Spleen (tissue), 11 donors: ENCODE results near the gene PLK1. TPM values are rescaled to one million over a fixed set of nuclear protein-coding genes. Genes with fewer than 3 reads are reported as not detected.

Experiments
- DNase-seq: peaks from one replicate; pipeline ENCODE4 v3.0.0-alpha.2; 2020
- H3K27ac ChIP-seq, 8 donors: fragments of 200-600 bp; sonication (generic) in 7 of 8; 1 replicate in 4 of 8; 2 replicates in 4 of 8; pipeline versions ENCODE4 v1.5.0 to v1.8.0; 2016 to 2021; ENCODE audit warnings: inconsistent platforms in 4 of 8, mild to moderate bottlenecking in 4 of 8, moderate library complexity in 1 of 8
- H3K27me3 ChIP-seq, 7 donors: fragments of 200-600 bp; sonication (generic) in 6 of 7; replicated peaks in 1 of 7; 1 replicate in 4 of 7; 2 replicates in 3 of 7; pipeline versions ENCODE4 v1.5.0 to v1.8.0; 2016 to 2021; ENCODE audit warnings: inconsistent platforms in 3 of 7, mild to moderate bottlenecking in 1 of 7
- H3K36me3 ChIP-seq, 6 donors: fragments of 200-600 bp; sonication (generic) in 5 of 6; 1 replicate in 4 of 6; 2 replicates in 2 of 6; pipeline versions ENCODE4 v1.5.0 to v1.8.0; 2016 to 2021; ENCODE audit warnings: inconsistent platforms in 2 of 6
- H3K4me1 ChIP-seq, 6 donors: fragments of 200-600 bp; sonication (generic) in 5 of 6; 1 replicate in 3 of 6; 2 replicates in 3 of 6; pipeline versions ENCODE4 v1.5.0 to v1.8.0; 2016 to 2021; ENCODE audit warnings: inconsistent platforms in 3 of 6
- H3K4me3 ChIP-seq, 8 donors: fragments of 200-600 bp; sonication (generic) in 7 of 8; 1 replicate in 4 of 8; 2 replicates in 4 of 8; pipeline versions ENCODE4 v1.5.0 to v1.8.0; 2016 to 2021; ENCODE audit warnings: inconsistent platforms in 4 of 8, mild to moderate bottlenecking in 4 of 8, moderate library complexity in 2 of 8
- H3K9me3 ChIP-seq, 8 donors: fragments of 200-600 bp; sonication (generic) in 7 of 8; 1 replicate in 4 of 8; 2 replicates in 4 of 8; pipeline versions ENCODE4 v1.5.0 to v1.8.0; 2016 to 2021; ENCODE audit warnings: inconsistent platforms in 4 of 8
- POLR2A ChIP-seq, 3 donors: fragments of 450-650 bp; IDR thresholded peaks; one replicate each; pipeline ENCODE4 v1.5.1; 2017; ENCODE audit warnings: antibody characterized with exemption in 3 of 3, mild to moderate bottlenecking in 1 of 3
- POLR2AphosphoS5 ChIP-seq, 3 donors: sonication (generic); formaldehyde crosslinking; IDR thresholded peaks; one replicate each; pipeline ENCODE4 v1.5.1; 2017; ENCODE audit warnings: antibody characterized with exemption in 3 of 3
- WGBS, 5 donors: extraction: QIAGEN DNeasy Blood & Tissue Kit in 3 of 5; methylation state at CpG; one replicate each; pipeline versions ENCODE4 v1.1.5 to v1.1.7; 2013 to 2018; 5-methylcytosine and 5-hydroxymethylcytosine counted together
- intact Hi-C: fragments of 100-400 bp; cut with DNase I; formaldehyde crosslinking; loops from one replicate; pipeline ENCODE4 v1.15.0; 2023; ENCODE audit warnings: low total_unique reads
- polyA plus RNA-seq, 3 donors: library from polyadenylated mRNA; stranded (reverse); fragments of 200-250 nt; gene quantifications; one replicate each; pipeline ENCODE4 v1.2.1, GENCODE V29; 2013
- total RNA-seq, 7 donors: library from RNA; depleted of rRNA in 3 of 7; stranded (reverse); fragments of >200 nt in 3 of 7; fragmentation: NEBNext Ultra II Directional in 4 of 7; extraction: Animal tissue kit (Norgen Biotek cat#: 25700) in 4 of 7; gene quantifications; one replicate each; pipeline versions ENCODE4 v1.1.0 to v1.2.1, GENCODE V29; 2016 to 2021
- TF ChIP-seq, protein P1 (sequence below), 11 experiments: fragments of 200-600 bp in 7 of 11; fragments of 450-650 bp in 4 of 11; sonication (generic) in 4 of 11; IDR thresholded peaks in 8 of 11; conservative IDR thresholded peaks in 3 of 11; 1 replicate in 7 of 11; 2 replicates in 4 of 11; pipeline versions ENCODE4 v1.4.0 to v1.8.0; 2016 to 2021; ENCODE audit warnings: antibody characterized with exemption in 11 of 11, inconsistent platforms in 4 of 11, mild to moderate bottlenecking in 1 of 11
- donor health status: healthy with polysubstance abuse.
- donor health status: DM: no; HTN: no; CAD: no; lungs with moderate emphysema.
- donor health status: DM: no; HTN: no; CAD: no.
- donor health status: Bipolar disorder and iron deficiency.
- donor health status: healthy.
- donor health status: DM: no; HTN: no; CAD: no.
- donor health status: DM: yes; HTN: yes; CAD: no.

Gene PLK1
- total and polyA plus RNA-seq, 10 donors, result 2.0 to 19.4 (median 7.2) TPM

DNA sequence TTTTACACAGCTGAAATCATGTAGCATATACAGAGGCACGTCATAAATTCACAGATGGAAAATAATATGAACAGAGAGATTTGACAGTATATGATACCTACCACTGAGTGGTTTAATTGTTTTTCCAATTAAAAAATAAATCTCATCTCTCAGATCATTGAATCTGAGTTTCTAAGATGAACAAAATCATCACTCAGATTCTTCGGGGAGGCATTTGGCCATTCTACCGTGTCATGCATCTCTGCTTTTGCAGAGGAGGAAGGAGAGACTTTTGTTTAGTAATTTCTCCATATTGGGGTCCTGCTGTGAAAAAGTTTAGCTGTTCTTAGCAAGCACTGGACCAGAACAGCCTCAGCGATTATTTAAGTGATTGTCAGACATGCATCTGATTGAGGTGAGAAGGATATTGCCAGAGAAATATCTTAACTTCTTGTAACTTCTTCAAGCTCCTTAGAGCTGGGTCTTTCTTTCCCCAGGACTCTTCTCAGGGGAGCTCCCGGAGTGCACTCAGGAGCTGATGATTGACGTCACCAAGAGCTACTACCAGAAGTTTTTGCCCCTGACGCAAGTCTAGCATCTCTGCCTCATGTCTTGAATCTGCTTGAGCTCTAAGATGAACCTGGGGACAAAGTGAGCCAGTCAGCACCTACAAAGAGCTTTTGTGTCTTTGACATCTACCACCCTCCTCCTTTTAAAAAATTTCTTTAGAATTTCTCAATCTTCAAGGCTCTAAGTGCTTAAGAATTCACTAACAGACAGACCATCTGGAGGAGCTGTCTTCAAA lies 11.9 kb upstream of the PLK1 start:
- WGBS, 5 donors, result 91 to 95% (median 93%) methylated on average over 7 of the region's 7 CpGs
- intact Hi-C loops, result no loop called here
- no peaks in the 10 kb centered on the region for H3K9me3 ChIP-seq
- no peak overlapping the region for H3K4me3 ChIP-seq
- TF ChIP-seq POLR2A (IDR thresholded peaks at IDR 0.05) (no peak), POLR2AphosphoS5 (IDR thresholded peaks at IDR 0.05) (no peak)
- TF ChIP-seq, protein P1, sequence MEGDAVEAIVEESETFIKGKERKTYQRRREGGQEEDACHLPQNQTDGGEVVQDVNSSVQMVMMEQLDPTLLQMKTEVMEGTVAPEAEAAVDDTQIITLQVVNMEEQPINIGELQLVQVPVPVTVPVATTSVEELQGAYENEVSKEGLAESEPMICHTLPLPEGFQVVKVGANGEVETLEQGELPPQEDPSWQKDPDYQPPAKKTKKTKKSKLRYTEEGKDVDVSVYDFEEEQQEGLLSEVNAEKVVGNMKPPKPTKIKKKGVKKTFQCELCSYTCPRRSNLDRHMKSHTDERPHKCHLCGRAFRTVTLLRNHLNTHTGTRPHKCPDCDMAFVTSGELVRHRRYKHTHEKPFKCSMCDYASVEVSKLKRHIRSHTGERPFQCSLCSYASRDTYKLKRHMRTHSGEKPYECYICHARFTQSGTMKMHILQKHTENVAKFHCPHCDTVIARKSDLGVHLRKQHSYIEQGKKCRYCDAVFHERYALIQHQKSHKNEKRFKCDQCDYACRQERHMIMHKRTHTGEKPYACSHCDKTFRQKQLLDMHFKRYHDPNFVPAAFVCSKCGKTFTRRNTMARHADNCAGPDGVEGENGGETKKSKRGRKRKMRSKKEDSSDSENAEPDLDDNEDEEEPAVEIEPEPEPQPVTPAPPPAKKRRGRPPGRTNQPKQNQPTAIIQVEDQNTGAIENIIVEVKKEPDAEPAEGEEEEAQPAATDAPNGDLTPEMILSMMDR (IDR thresholded peaks at IDR 0.05 in 8 of 11, conservative IDR thresholded peaks at IDR 0.05 in 3 of 11), result no peak
- no peak overlapping the region for H3K27ac ChIP-seq
- H3K4me1 ChIP-seq, result peaks cover 0 to 7% (median 2%) of the 10 kb centered on the region in 6 donors
- no peak for DNase-seq
- no peaks in the 10 kb centered on the region for H3K27me3 ChIP-seq
- peaks cover 8 to 100% (median 82%) of the 10 kb centered on the region in 6 donors for H3K36me3 ChIP-seq

DNA sequence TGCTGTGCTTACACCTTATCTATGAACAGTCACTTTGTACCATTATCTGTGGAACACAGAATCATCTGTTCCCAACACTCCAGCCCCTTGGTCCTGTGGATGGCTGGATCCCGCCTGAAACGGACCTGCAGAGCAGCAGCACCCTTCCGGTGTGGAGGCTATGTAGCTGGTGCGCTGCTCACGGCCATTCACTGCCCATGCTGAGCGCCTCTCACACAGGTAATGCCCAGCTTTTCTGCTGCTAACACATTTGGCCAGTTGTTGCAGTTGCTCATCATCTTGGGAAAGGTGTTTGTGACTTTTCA lies 11.4 kb upstream of the PLK1 start:
- no peaks in the 10 kb centered on the region for H3K27me3 ChIP-seq
- intact Hi-C loops, result no loop called here
- no peak overlapping the region for H3K27ac ChIP-seq
- H3K4me3 ChIP-seq, result no peak overlapping the region
- peaks cover 5 to 100% (median 79%) of the 10 kb centered on the region in 6 donors for H3K36me3 ChIP-seq
- no peaks in the 10 kb centered on the region for H3K9me3 ChIP-seq
- TF ChIP-seq, protein P1 (IDR thresholded peaks at IDR 0.05 in 8 of 11, conservative IDR thresholded peaks at IDR 0.05 in 3 of 11), result no peak
- peak in 1 of 3 donors; percentile 35 for TF ChIP-seq POLR2AphosphoS5 (IDR thresholded peaks at IDR 0.05)
- 92 to 99% (median 96%) methylated on average over 6 of the region's 6 CpGs for WGBS, 5 donors
- DNase-seq, result no peak
- H3K4me1 ChIP-seq, result peaks cover 0 to 7% (median 2%) of the 10 kb centered on the region in 6 donors

DNA sequence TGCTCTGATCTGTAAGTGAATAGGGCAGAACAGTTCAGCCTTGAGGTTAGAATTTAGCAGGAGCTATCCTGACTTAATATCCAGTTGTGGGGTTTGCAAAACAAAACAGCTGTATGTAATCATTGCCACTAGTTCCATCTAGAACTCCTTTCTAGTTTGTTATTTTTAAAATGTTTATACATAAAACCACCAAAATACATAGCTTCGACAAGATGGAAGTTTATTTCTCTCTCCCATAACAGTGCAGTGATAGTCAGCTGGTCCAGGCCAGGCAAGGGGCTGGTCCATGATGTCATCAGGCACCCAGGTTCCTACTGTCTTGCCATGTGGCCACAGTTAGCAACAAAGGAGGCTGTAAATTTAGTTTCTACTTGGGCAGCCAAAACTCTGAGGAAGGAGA lies 10.5 kb upstream of the PLK1 start:
- Histone ChIP-seq H3K36me3 (peaks cover 5 to 100% (median 71%) of the 10 kb centered on the region in 6 donors), H3K9me3 (no peaks in the 10 kb centered on the region), H3K4me3 (no peak overlapping the region), H3K27ac (no peak overlapping the region), H3K27me3 (no peaks in the 10 kb centered on the region), H3K4me1 (peaks cover 0 to 7% (median 2%) of the 10 kb centered on the region in 6 donors)
- no peak for DNase-seq
- WGBS, 5 donors, result 85 to 100% (median 93%) methylated on average over 1 of the region's 1 CpG
- TF ChIP-seq POLR2A (IDR thresholded peaks at IDR 0.05) (no peak), POLR2AphosphoS5 (IDR thresholded peaks at IDR 0.05) (no peak)
- TF ChIP-seq, protein P1 (IDR thresholded peaks at IDR 0.05 in 8 of 11, conservative IDR thresholded peaks at IDR 0.05 in 3 of 11), result no peak
- intact Hi-C loops, result no loop called here

DNA sequence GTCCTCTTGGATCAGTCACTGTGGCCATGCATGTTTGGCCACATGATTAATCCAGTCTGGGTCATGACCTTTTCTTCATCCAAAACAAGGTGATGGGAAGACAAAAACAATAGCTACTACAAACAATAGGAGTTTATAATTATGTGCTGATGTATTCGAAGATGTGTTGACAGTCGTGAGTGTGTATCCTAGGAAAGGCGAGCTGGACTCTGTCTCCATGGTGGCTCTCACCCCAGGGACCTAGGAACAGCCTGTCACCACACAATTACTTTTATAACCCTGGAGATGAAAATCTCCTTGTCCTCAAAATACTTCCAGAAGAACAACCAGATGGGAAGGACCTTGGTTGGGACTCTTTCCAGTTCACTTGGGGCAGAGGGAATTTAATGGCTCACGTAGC lies 9.8 kb upstream of the PLK1 start:
- DNase-seq, result no peak
- Histone ChIP-seq H3K4me1 (peaks cover 0 to 7% (median 2%) of the 10 kb centered on the region in 6 donors), H3K27ac (no peak overlapping the region), H3K9me3 (no peaks in the 10 kb centered on the region), H3K36me3 (peaks cover 5 to 100% (median 66%) of the 10 kb centered on the region in 6 donors), H3K4me3 (no peak overlapping the region), H3K27me3 (no peaks in the 10 kb centered on the region)
- WGBS, 5 donors, result 94 to 99% (median 96%) methylated on average over 4 of the region's 4 CpGs
- TF ChIP-seq POLR2AphosphoS5 (IDR thresholded peaks at IDR 0.05), result no peak
- intact Hi-C loops, result no loop called here
